ENCODE data around the gene CDCA4. TPM values are rescaled to one million over a fixed set of nuclear protein-coding genes. Genes with fewer than 3 reads are reported as not detected.

The CDCA4 gene
- total and polyA plus RNA-seq, 2 donors (not counting 3 experiments of a cell fraction or from before 2014, with no cell fraction given): 29.9 to 44.5 TPM

DNA sequence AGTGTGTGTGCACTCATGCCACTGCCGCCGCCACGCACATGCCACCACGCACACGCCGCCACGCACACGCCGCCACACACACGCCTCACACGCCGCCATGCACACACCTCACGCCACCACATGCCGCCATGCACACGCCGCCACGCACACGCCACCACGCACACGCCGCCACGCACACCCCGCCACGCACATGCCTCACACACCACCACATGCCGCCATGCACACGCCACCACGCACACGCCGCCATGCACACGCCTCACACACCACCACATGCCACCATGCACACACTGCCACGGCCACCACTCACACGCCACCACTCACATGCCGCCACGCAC, 29.0 kb downstream of the CDCA4 start:
- no TSS peak for BruUV-seq (replicated peaks)
- Histone ChIP-seq H3K27ac (ENCODE audit: insufficient read depth, low read depth, low read length) (no peak overlapping the region), H3K36me3 (ENCODE audit: control insufficient read depth in 2 of 2, extremely low read depth in 1 of 2, insufficient read depth in 2 of 2, low read length in 2 of 2) (peaks cover 0 to 2% of the 10 kb centered on the region in 2 experiments), H3K79me2 (ENCODE audit: control insufficient read depth, insufficient read depth, low read length) (no peaks in the 10 kb centered on the region), H3K4me2 (ENCODE audit: insufficient read depth, low read length) (no peak overlapping the region), H4K20me1 (replicated peaks; ENCODE audit: control insufficient read depth, extremely low read depth, insufficient read depth, low read length) (no peaks in the 10 kb centered on the region), H3K27me3 (ENCODE audit: control insufficient read depth in 2 of 2, insufficient read depth in 2 of 2, low read length in 2 of 2) (no peaks in the 10 kb centered on the region), H3K9me3 (replicated peaks; ENCODE audit: control insufficient read depth, insufficient read depth, low read length) (no peaks in the 10 kb centered on the region), H3K4me1 (ENCODE audit: control insufficient read depth, extremely low read depth, insufficient read depth, low read length) (no peaks in the 10 kb centered on the region), H3K9me1 (replicated peaks; ENCODE audit: control insufficient read depth, extremely low read depth, insufficient read depth, low read length) (no peaks in the 10 kb centered on the region), H3K9ac (replicated peaks; ENCODE audit: extremely low read depth, insufficient read depth, low read length) (no peak overlapping the region), H3K4me3 (replicated peaks in 1 of 3; ENCODE audit: insufficient read depth in 1 of 3, low read depth in 1 of 3, low read length in 3 of 3) (no peak overlapping the region), H2AFZ (ENCODE audit: low read depth, low read length) (no peak overlapping the region)
- CTCF ChIA-PET: no interaction called here
- dilution Hi-C loops (cut with MboI; ENCODE audit: extremely low pct_ligation_motif_present, low sequenced_read_pairs) (no loop called here), intact Hi-C loops (cut with micrococcal nuclease) (no loop called here)
- TF ChIP-seq GATA2 (IDR thresholded peaks at IDR 0.05; ENCODE audit: insufficient read depth, insufficient read length, low read depth, low read length): no peak
- no peak for TF ChIP-seq POLR2A (IDR thresholded peaks at IDR 0.05; ENCODE audit: low read depth, low read length)
- TF ChIP-seq, protein P1, sequence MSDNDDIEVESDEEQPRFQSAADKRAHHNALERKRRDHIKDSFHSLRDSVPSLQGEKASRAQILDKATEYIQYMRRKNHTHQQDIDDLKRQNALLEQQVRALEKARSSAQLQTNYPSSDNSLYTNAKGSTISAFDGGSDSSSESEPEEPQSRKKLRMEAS (IDR thresholded peaks at IDR 0.05; ENCODE audit: insufficient read depth, insufficient read length): no peak
- no peak for TF ChIP-seq FOS (IDR thresholded peaks at IDR 0.05; ENCODE audit: borderline replicate concordance, insufficient read depth, low read length)
- TF ChIP-seq, protein P2, sequence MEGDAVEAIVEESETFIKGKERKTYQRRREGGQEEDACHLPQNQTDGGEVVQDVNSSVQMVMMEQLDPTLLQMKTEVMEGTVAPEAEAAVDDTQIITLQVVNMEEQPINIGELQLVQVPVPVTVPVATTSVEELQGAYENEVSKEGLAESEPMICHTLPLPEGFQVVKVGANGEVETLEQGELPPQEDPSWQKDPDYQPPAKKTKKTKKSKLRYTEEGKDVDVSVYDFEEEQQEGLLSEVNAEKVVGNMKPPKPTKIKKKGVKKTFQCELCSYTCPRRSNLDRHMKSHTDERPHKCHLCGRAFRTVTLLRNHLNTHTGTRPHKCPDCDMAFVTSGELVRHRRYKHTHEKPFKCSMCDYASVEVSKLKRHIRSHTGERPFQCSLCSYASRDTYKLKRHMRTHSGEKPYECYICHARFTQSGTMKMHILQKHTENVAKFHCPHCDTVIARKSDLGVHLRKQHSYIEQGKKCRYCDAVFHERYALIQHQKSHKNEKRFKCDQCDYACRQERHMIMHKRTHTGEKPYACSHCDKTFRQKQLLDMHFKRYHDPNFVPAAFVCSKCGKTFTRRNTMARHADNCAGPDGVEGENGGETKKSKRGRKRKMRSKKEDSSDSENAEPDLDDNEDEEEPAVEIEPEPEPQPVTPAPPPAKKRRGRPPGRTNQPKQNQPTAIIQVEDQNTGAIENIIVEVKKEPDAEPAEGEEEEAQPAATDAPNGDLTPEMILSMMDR (IDR thresholded peaks at IDR 0.05; ENCODE audit: extremely low read depth in 1 of 2, insufficient read depth in 1 of 2, low read depth in 1 of 2, low read length in 2 of 2): no peak
- no peak for TF ChIP-seq MYC (IDR thresholded peaks at IDR 0.05; ENCODE audit: low read depth, low read length)
- TF ChIP-seq POLR2AphosphoS5 (IDR thresholded peaks at IDR 0.05; ENCODE audit: insufficient read depth, low read depth, low read length): no peak
- no peak for TF ChIP-seq JUN (IDR thresholded peaks at IDR 0.05; ENCODE audit: borderline replicate concordance, insufficient read depth, insufficient read length, low read depth)
- TF ChIP-seq EZH2 (IDR thresholded peaks at IDR 0.05; ENCODE audit: borderline replicate concordance, low read depth, low read length, severe bottlenecking): no peak
- POLR2A ChIA-PET: no interaction called here
- DNase-seq (ENCODE audit: low read depth, low spot score) (no peak), FAIRE-seq (no peak)
